Right lobe of liver (tissue), 4 donors: ENCODE results near the gene LCE4A.

Experiments used
- CTCF ChIP-seq, 4 donors: fragments of 200-600 bp in 3 of 4; fragments of 450-650 bp in 1 of 4; IDR thresholded peaks; one replicate each; pipeline versions ENCODE4 v1.5.1 to v1.8.0; 2016 to 2022; ENCODE audit warnings: antibody characterized with exemption in 4 of 4, mild to moderate bottlenecking in 2 of 4
- POLR2A ChIP-seq: fragments of 450-650 bp; IDR thresholded peaks from one replicate; pipeline ENCODE4 v1.6.1; 2017; ENCODE audit warnings: antibody characterized with exemption, mild to moderate bottlenecking
- donor health status: DM: no; HTN: no; CAD: no.
- donor health status: DM: no; HTN: no; CAD: no.
- donor health status: DM: no; HTN: yes; CAD: no.

GRCh38 chr1:152697701-152698600 lies 10.0 kb upstream of the LCE4A start, which contains the start of gene LCE2A:
- TF ChIP-seq CTCF (IDR thresholded peaks at IDR 0.05) (no peak), POLR2A (no peak)
